ENCODE measurements around the gene TECPR2. TPM values are rescaled to one million over a fixed set of nuclear protein-coding genes. Genes with fewer than 3 reads are reported as not detected.

The TECPR2 gene
- total and polyA plus RNA-seq, 2 of the 13 experiments (the other 11 are each of a cell fraction or from before 2014, with no cell fraction given) = 3.5 to 5.7 TPM

GRCh38 chr14:102544747-102545460 is 182.2 kb downstream of the TECPR2 start (continued):
- TF ChIP-seq ZC3H4 (CRISPR knock-in tag; IDR thresholded peaks at IDR 0.05; ENCODE audit: borderline replicate concordance) = peak; percentile 21; the same call in 1 of the 2 replicates
- TF ChIP-seq RAD21 (CRISPR knock-in tag; IDR thresholded peaks at IDR 0.05) = peak; percentile 8; the same call in 1 of the 2 replicates
- TF ChIP-seq BCL3 (CRISPR knock-in tag; IDR thresholded peaks at IDR 0.05) = no peak
- TF ChIP-seq MAZ (IDR thresholded peaks at IDR 0.05; ENCODE audit: borderline replicate concordance, low read depth, low read length) = no peak
- peak; percentile 77 for TF ChIP-seq MAZ (CRISPR knock-in tag; IDR thresholded peaks at IDR 0.05; ENCODE audit: low read depth)
- TF ChIP-seq ZBTB2 (CRISPR knock-in tag; IDR thresholded peaks at IDR 0.05; ENCODE audit: low read depth) = 0 out of 2 replicates have a peak, but pooled peaks have one; percentile 36
- TF ChIP-seq ZNF577 (CRISPR knock-in tag; IDR thresholded peaks at IDR 0.05; ENCODE audit: borderline replicate concordance, low read depth) = no peak
- TF ChIP-seq MLX (CRISPR knock-in tag; IDR thresholded peaks at IDR 0.05) = no peak; the same call in 1 of the 2 replicates
- peak; percentile 50; the same call in 1 of the 2 replicates for TF ChIP-seq KDM3A (CRISPR knock-in tag; IDR thresholded peaks at IDR 0.05; ENCODE audit: low read depth)
- TF ChIP-seq ZNF276 (CRISPR knock-in tag; IDR thresholded peaks at IDR 0.05; ENCODE audit: low read depth) = no peak; the same call in 1 of the 2 replicates
- no peak for TF ChIP-seq RFX5 (IDR thresholded peaks at IDR 0.05; ENCODE audit: low read depth, low read length)
- no peak for TF ChIP-seq ZNF24 (IDR thresholded peaks at IDR 0.05)
- TF ChIP-seq KDM5B (CRISPR knock-in tag; IDR thresholded peaks at IDR 0.05; ENCODE audit: borderline replicate concordance) = peak; percentile 65
- no peak for TF ChIP-seq ZNF329 (CRISPR knock-in tag; IDR thresholded peaks at IDR 0.05; ENCODE audit: low read depth)
- TF ChIP-seq ZNF780A (CRISPR knock-in tag; IDR thresholded peaks at IDR 0.05) = no peak
- peak; percentile 56; the same call in 1 of the 2 replicates for TF ChIP-seq NCOR1 (IDR thresholded peaks at IDR 0.05; ENCODE audit: borderline replicate concordance, low read length)
- no peak for TF ChIP-seq KAT8 (CRISPR knock-in tag; IDR thresholded peaks at IDR 0.05)
- no peak for TF ChIP-seq ZNF3 (CRISPR knock-in tag; IDR thresholded peaks at IDR 0.05)
- TF ChIP-seq SKIL (CRISPR knock-in tag; IDR thresholded peaks at IDR 0.05; ENCODE audit: borderline replicate concordance) = peak; percentile 41
- peak; percentile 72 for TF ChIP-seq POLR2G (IDR thresholded peaks at IDR 0.05; ENCODE audit: low read depth, low read length)
- TF ChIP-seq KDM1A (CRISPR knock-in tag; IDR thresholded peaks at IDR 0.05) = peak; percentile 99
